WTC11 (cell line): ENCODE results near the gene CSF1.

ENCODE experiments used
- MXD4 ChIP-seq: fragments of 250-450 bp; sonication (Bioruptor Pico); IDR thresholded peaks from 2 replicates; pipeline ENCODE4 v1.8.0; 2021; ENCODE audit warnings: mild to moderate bottlenecking, moderate library complexity, borderline replicate concordance
- TEAD4 ChIP-seq: sonication (generic); formaldehyde crosslinking; IDR thresholded peaks from 2 replicates; pipeline ENCODE4 v1.8.0; 2022; ENCODE audit warnings: mild to moderate bottlenecking, missing genetic modification reagents
- ZNF232 ChIP-seq: sonication (generic); formaldehyde crosslinking; IDR thresholded peaks from 2 replicates; pipeline ENCODE4 v1.8.0; 2022; ENCODE audit warnings: mild to moderate bottlenecking, missing genetic modification reagents
- TF ChIP-seq, protein P1 (sequence below): fragments of 200-600 bp; IDR thresholded peaks from 2 replicates; pipeline ENCODE4 v1.8.0; 2022; ENCODE audit warnings: antibody characterized with exemption
- TF ChIP-seq, protein P2 (sequence below): sonication (generic); formaldehyde crosslinking; IDR thresholded peaks from 2 replicates; pipeline ENCODE4 v1.8.1; 2023; ENCODE audit warnings: mild to moderate bottlenecking, missing genetic modification reagents, moderate library complexity
- TF ChIP-seq, protein P3 (sequence below): sonication (generic); formaldehyde crosslinking; IDR thresholded peaks from 2 replicates; pipeline ENCODE4 v1.8.1; 2022; ENCODE audit warnings: low read depth, missing genetic modification reagents, borderline replicate concordance
- TF ChIP-seq, protein P4 (sequence below): sonication (generic); formaldehyde crosslinking; conservative IDR thresholded peaks from 2 replicates; pipeline ENCODE4 v1.8.1; 2023; ENCODE audit warnings: mild to moderate bottlenecking, low read depth, missing genetic modification reagents, moderate library complexity

DNA sequence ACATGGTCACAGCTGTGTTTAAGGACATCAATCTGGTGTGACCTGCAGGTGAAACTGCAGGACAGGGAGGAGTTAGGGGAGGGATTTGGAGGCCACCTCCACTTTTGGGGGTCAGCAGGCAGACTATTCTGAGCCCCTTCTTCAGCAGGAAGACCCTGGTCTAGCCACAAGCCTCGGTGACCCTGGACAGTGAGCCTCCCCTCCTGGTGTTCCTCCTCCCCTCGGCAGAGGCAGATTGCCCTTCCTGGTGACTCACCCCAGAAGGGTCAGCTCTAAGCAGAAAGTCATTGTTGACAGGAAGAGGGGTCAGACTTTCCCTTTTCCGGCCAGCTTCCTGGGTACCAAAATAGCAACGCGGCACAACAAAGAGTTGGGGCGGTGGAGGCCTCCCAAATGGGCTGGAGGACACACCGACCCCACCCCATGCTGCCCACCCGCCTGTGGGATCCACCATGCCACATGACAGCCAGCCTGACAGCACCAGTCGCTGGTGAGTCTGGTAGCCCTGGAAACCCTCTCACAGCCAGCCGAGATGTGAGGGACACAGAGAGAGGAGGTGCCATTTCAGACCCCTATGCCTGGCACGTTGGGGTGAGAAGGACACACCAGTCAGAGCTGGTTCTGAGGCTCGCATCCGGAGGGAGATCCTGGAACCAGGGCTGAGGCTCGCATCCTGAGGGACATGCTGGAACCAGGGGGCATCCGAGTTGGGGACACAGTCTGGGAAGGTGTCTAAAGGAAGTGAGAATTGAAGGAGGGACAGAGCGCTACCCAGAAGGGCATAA lies 14.7 kb upstream of the CSF1 start:
- TF ChIP-seq, protein P1, sequence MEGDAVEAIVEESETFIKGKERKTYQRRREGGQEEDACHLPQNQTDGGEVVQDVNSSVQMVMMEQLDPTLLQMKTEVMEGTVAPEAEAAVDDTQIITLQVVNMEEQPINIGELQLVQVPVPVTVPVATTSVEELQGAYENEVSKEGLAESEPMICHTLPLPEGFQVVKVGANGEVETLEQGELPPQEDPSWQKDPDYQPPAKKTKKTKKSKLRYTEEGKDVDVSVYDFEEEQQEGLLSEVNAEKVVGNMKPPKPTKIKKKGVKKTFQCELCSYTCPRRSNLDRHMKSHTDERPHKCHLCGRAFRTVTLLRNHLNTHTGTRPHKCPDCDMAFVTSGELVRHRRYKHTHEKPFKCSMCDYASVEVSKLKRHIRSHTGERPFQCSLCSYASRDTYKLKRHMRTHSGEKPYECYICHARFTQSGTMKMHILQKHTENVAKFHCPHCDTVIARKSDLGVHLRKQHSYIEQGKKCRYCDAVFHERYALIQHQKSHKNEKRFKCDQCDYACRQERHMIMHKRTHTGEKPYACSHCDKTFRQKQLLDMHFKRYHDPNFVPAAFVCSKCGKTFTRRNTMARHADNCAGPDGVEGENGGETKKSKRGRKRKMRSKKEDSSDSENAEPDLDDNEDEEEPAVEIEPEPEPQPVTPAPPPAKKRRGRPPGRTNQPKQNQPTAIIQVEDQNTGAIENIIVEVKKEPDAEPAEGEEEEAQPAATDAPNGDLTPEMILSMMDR: no peak
- TF ChIP-seq ZNF232 (CRISPR knock-in tag) (no peak), TEAD4 (no peak), MXD4 (CRISPR knock-in tag) (no peak)
- TF ChIP-seq, protein P2, sequence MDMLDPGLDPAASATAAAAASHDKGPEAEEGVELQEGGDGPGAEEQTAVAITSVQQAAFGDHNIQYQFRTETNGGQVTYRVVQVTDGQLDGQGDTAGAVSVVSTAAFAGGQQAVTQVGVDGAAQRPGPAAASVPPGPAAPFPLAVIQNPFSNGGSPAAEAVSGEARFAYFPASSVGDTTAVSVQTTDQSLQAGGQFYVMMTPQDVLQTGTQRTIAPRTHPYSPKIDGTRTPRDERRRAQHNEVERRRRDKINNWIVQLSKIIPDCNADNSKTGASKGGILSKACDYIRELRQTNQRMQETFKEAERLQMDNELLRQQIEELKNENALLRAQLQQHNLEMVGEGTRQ (CRISPR knock-in tag): no peak
- TF ChIP-seq, protein P3, sequence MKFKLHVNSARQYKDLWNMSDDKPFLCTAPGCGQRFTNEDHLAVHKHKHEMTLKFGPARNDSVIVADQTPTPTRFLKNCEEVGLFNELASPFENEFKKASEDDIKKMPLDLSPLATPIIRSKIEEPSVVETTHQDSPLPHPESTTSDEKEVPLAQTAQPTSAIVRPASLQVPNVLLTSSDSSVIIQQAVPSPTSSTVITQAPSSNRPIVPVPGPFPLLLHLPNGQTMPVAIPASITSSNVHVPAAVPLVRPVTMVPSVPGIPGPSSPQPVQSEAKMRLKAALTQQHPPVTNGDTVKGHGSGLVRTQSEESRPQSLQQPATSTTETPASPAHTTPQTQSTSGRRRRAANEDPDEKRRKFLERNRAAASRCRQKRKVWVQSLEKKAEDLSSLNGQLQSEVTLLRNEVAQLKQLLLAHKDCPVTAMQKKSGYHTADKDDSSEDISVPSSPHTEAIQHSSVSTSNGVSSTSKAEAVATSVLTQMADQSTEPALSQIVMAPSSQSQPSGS (CRISPR knock-in tag): no peak
- TF ChIP-seq, protein P4, sequence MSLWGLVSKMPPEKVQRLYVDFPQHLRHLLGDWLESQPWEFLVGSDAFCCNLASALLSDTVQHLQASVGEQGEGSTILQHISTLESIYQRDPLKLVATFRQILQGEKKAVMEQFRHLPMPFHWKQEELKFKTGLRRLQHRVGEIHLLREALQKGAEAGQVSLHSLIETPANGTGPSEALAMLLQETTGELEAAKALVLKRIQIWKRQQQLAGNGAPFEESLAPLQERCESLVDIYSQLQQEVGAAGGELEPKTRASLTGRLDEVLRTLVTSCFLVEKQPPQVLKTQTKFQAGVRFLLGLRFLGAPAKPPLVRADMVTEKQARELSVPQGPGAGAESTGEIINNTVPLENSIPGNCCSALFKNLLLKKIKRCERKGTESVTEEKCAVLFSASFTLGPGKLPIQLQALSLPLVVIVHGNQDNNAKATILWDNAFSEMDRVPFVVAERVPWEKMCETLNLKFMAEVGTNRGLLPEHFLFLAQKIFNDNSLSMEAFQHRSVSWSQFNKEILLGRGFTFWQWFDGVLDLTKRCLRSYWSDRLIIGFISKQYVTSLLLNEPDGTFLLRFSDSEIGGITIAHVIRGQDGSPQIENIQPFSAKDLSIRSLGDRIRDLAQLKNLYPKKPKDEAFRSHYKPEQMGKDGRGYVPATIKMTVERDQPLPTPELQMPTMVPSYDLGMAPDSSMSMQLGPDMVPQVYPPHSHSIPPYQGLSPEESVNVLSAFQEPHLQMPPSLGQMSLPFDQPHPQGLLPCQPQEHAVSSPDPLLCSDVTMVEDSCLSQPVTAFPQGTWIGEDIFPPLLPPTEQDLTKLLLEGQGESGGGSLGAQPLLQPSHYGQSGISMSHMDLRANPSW (CRISPR knock-in tag): no peak
